ENCODE measurements around the gene NMRK2.

GRCh38 chr19:3898426-3898825 lies 34.4 kb upstream of the NMRK2 start:
- TF ChIP-seq POLR2AphosphoS5 (IDR thresholded peaks at IDR 0.05; ENCODE audit: low read depth, low read length) = no peak
- no peak for TF ChIP-seq POLR2A (IDR thresholded peaks at IDR 0.05; ENCODE audit: low read depth, low read length)
- no peak for TF ChIP-seq TAF1 (IDR thresholded peaks at IDR 0.05; ENCODE audit: low read depth, low read length)

All from GM12891 (cell line).